HG02981 (cell line): ENCODE results near the gene NHP2.
"Not testable (repeated sequence)": the region's sequence is repeated elsewhere in the genome, so short reads cannot be mapped to it uniquely, and the experiment has no call there.

Source experiments
- ATAC-seq: cut with Tn5 transposase; IDR thresholded peaks from one replicate; pipeline ENCODE4 v1.9.1; 2021; ENCODE audit warnings: mild to moderate bottlenecking, moderate library complexity; ENCODE audit not compliant: unreplicated experiment

The NHP2 gene

GRCh38 chr5:178131446-178131996, 22.2 kb downstream of the NHP2 start:
- ATAC-seq = peak; percentile 2

GRCh38 chr5:178130576-178131445, 22.9 kb downstream of the NHP2 start, which contains the start of gene RMND5B:
RMND5B (plus strand) TSS chr5:178131014; CDS start chr5:178138120, 7,106 bp downstream.
- ATAC-seq = peak; percentile 82

- ATAC-seq = not testable (repeated sequence)
Measured at GRCh38 chr5:178130234-178130575, 23.5 kb downstream of the NHP2 start.

- no peak for ATAC-seq
Measured at GRCh38 chr5:178129296-178129695, 24.4 kb downstream of the NHP2 start.

- ATAC-seq = not testable (repeated sequence)
Measured at GRCh38 chr5:178127300-178128009, 26.2 kb downstream of the NHP2 start.

- ATAC-seq = no peak
Measured at GRCh38 chr5:178126556-178126955, 27.1 kb downstream of the NHP2 start.

GRCh38 chr5:178125253-178125906, 28.3 kb downstream of the NHP2 start:
- no peak for ATAC-seq

- ATAC-seq = no peak
Measured at GRCh38 chr5:178123966-178124925, 29.4 kb downstream of the NHP2 start.

- no peak for ATAC-seq
Measured at GRCh38 chr5:178123094-178123965, 30.4 kb downstream of the NHP2 start.

GRCh38 chr5:178122346-178122745, 31.3 kb downstream of the NHP2 start:
- no peak for ATAC-seq

GRCh38 chr5:178121391-178122276, 32.1 kb downstream of the NHP2 start:
- peak; percentile 0 for ATAC-seq

GRCh38 chr5:178120607-178121357, 32.9 kb downstream of the NHP2 start:
- ATAC-seq = peak; percentile 85

GRCh38 chr5:178119915-178120606, 33.6 kb downstream of the NHP2 start:
- ATAC-seq = no peak

- ATAC-seq = no peak
Measured at GRCh38 chr5:178117923-178118701, 35.6 kb downstream of the NHP2 start.

- no peak for ATAC-seq
Measured at GRCh38 chr5:178116143-178116885, 37.4 kb downstream of the NHP2 start.

- no peak for ATAC-seq
Measured at GRCh38 chr5:178115814-178116142, 37.9 kb downstream of the NHP2 start.
